Choroid plexus epithelial cell (primary cell): ENCODE data around the gene MRPL40.

Experiments used
- DNase-seq: peaks from one replicate; pipeline ENCODE4 v3.0.0-alpha.2; 2010; ENCODE audit warnings: low read depth
- H3K4me3 ChIP-seq: 2 replicates; pipeline ENCODE4 v1.5.1; 2011; ENCODE audit warnings: low read depth, mild to moderate bottlenecking, control low read depth, low read length, moderate library complexity
- TF ChIP-seq, protein P1 (sequence below): conservative IDR thresholded peaks from 2 replicates; pipeline ENCODE4 v1.5.1; 2011; ENCODE audit warnings: low read depth, mild to moderate bottlenecking, control low read depth, inconsistent platforms, low read length, moderate library complexity

MRPL40 gene

DNA sequence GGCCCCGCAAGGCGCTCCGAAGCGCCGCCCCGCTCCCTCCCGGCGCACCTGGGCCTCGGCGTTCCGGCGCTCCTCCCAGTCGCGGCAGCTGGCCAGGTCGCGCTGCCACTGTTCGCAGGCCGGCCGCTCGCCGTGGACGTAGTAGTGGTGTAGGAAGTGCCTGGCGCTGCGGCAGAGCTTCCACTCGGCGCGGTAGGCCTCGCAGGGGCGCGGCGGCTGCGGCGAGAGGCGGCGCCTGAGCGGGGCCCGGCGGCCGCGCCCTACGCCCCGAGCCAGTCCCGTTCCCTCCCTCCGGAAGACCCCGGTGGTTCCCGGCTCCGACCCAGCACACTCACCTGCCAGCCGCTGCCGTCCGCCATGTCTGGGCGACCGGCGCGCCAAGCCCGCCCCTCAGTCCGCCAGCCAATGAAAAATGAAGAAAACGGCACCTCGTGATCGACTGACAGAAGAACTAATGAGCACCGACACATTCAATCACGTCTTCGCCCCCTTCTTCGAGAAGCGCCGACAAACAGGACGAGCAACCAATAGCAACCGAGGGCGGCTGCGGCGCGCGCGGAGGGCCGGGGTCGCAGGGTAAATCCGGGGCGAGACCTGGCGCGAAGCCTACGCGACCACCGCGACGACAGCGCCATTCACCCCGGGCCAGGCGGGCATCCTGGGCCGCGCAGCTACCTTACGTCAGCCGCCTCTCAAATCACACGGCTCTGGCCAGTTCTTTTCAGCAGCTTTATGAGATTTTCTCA, 15.2 kb downstream of the MRPL40 start, which contains the start of gene C22orf39:
Gene C22orf39, minus strand, starts transcription at position 382 of the 746 bp plus-strand sequence. Its CDS starts 23 bp downstream, at position 359.
- peak; percentile 97 for DNase-seq
- TF ChIP-seq, protein P1, sequence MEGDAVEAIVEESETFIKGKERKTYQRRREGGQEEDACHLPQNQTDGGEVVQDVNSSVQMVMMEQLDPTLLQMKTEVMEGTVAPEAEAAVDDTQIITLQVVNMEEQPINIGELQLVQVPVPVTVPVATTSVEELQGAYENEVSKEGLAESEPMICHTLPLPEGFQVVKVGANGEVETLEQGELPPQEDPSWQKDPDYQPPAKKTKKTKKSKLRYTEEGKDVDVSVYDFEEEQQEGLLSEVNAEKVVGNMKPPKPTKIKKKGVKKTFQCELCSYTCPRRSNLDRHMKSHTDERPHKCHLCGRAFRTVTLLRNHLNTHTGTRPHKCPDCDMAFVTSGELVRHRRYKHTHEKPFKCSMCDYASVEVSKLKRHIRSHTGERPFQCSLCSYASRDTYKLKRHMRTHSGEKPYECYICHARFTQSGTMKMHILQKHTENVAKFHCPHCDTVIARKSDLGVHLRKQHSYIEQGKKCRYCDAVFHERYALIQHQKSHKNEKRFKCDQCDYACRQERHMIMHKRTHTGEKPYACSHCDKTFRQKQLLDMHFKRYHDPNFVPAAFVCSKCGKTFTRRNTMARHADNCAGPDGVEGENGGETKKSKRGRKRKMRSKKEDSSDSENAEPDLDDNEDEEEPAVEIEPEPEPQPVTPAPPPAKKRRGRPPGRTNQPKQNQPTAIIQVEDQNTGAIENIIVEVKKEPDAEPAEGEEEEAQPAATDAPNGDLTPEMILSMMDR = no peak
- H3K4me3 ChIP-seq = peak within 1 kb of the TSS; percentile 78

DNA sequence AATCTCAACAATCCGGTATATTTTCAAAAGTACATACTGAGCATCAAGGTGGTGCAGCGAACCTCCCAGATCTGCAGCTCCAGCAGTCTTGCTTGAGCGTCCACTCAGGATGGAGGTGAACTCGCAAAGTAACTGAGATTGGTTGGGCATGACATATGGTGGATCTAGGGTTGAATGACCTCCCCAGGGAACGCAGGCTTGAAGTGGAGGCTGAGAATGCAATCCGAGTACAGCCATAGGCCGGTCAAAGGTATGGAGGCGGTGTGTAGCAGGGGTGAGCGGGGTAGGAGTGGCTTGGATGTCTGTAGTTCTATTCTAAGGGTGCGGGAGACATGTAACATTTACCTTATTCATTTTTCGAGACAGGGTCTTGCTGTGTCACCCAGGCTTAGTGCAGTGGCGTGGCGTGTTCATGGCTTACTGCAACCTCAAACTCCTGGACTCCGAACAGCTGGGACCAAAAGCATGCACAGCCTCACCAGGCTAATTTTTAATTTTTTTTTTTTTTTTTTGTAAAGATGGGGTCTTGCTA, 15.8 kb downstream of the MRPL40 start:
- TF ChIP-seq, protein P1 = no peak
- peak overlapping the region; percentile 78 for H3K4me3 ChIP-seq
- DNase-seq = peak; percentile 92

DNA sequence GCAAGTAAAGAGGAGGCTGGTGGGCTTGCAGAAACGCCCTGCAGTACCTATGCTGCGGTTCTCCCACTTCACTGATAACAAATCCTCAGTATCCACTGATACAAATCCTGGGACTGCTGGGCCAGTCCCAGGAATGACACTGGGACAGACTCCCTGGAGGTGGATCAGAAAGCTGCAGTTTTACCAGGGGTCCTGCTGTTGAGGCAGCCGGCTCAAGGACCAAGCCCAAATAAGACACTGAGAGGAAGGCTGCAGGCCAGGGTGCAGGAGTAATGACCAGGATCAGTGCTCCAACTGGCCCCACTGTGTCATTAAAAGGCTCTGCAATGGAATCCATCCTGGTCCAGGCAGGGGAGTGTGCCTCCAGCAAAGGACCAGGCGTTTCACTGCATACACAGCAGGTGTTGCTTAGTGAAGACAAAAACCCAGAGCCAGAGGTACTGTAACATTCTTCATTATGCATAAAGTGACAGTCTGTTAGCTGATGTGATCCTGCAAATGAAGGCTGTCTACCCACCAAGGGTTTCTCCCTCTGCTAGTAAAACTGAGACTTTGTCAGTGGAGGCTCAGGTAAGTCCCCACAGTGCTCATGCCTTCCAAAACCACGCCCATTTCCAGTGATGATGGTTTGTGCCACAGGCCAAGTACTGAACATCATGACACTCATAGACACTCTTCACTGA, 16.5 kb downstream of the MRPL40 start:
- TF ChIP-seq, protein P1 = no peak
- no peak for DNase-seq
- H3K4me3 ChIP-seq = no peak overlapping the region

DNA sequence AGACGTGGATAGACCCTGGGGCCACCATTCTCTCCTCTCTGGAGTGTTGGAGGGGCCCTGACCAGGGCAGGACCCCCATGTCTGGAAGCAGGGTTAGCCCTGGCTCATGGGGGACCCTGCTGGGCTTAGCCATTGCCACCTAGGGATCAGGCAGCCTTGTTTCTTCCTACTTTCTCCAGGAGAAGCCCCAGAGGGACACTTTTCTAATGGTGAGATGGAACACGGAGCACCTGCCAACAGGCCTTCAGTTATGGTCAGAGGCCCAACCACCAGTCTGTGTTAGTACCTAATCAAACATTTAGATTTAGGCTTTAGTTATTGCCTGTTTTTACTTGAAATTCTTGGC, 17.1 kb downstream of the MRPL40 start:
- TF ChIP-seq, protein P1 = no peak
- no peak overlapping the region for H3K4me3 ChIP-seq
- DNase-seq = no peak

DNA sequence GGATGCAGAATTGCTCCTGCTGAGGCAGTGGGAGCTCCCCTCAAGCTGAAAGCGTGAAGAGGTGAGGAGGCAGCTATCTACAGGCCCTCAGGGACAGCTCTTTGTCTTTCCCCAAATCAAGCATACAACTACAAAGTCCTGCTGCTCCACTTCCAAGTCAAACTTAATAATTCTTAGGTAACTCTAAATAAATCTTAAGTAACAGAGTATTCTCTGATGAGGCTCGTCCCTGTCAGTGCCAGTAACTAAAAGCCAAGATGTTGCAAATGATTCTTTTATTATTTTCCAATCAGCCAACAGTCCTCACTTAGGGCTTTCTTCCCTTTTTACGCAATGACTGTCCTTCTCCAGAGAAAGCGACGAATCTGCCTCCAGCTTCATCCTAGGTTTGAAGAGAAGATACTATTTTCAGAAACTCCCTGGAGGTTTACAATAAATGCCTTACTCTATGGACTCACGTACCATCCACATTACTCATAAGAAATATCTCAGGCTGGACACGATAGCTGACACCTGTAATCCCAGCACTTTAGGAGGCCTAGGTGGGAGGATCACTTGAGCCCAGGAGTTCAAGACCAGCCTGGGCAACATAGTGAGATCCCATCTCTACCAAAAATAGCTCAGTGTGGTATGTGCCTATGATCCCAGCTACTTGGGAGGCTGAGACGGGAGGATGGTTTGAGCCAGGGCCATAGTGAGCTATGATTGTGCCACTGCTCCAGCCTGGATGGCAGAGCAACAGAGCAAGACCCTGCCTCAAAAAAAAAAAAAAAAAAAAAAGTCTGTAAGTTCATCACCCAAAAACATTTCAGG, 18.2 kb downstream of the MRPL40 start:
- H3K4me3 ChIP-seq = no peak overlapping the region
- TF ChIP-seq, protein P1 = no peak
- DNase-seq = no peak

DNA sequence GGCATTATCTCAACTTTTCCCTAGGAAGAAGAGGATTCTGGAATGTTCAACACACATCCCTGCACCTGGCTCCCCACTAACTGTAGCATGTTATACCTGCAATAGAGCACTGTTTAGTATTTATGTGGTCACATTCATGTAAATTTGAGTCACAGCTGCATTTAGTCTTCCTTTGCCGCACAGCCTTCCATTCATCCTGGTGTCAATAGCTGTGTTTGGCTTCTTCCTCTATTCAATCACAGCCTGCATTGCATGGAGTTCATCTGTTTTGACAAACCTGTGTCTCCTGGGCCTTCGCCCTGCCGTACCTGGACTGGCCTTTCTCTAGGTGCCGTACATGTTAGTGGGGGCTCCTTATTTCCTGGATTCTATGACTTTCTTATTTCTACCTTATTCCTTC, 19.2 kb downstream of the MRPL40 start:
- no peak for DNase-seq
- TF ChIP-seq, protein P1 = no peak
- H3K4me3 ChIP-seq = no peak overlapping the region
